Natural killer cell (primary cell): ENCODE data around the gene CEP131. TPM values are rescaled to one million over a fixed set of nuclear protein-coding genes. Genes with fewer than 3 reads are reported as not detected.

Source experiments
- ATAC-seq, 3 donors: fragments of 150-1000 bp in 2 of 3; fragments of 200-7000 bp in 1 of 3; cut with Tn5 transposase; 1 replicate in 1 of 3; 2 replicates in 2 of 3; pipeline ENCODE4 v1.10.0; 2021; ENCODE audit warnings: mild to moderate bottlenecking in 2 of 3, moderate library complexity in 2 of 3
- DNase-seq, 2 donors: peaks; one replicate each; pipeline versions ENCODE4 v3.0.0 to v3.0.0-alpha.2; 2013 to 2021; ENCODE audit warnings: mixed read lengths in 1 of 2
- H3K27ac ChIP-seq: one replicate; pipeline ENCODE4 v1.5.1; 2013; ENCODE audit warnings: mild to moderate bottlenecking, low read length
- H3K27me3 ChIP-seq: one replicate; pipeline ENCODE4 v1.6.1; 2013; ENCODE audit warnings: low read length; ENCODE audit not compliant: control insufficient read depth, insufficient read depth
- H3K36me3 ChIP-seq: one replicate; pipeline ENCODE4 v1.6.1; 2013; ENCODE audit warnings: low read length; ENCODE audit not compliant: control insufficient read depth, insufficient read depth
- H3K4me1 ChIP-seq: one replicate; pipeline ENCODE4 v1.6.1; 2013; ENCODE audit warnings: low read length; ENCODE audit not compliant: control insufficient read depth, insufficient read depth
- H3K4me3 ChIP-seq: one replicate; pipeline ENCODE4 v1.5.1; 2013; ENCODE audit warnings: low read length
- H3K9me3 ChIP-seq: one replicate; pipeline ENCODE4 v1.6.1; 2013; ENCODE audit warnings: low read length; ENCODE audit not compliant: control insufficient read depth, insufficient read depth
- H3K27ac Mint-ChIP-seq, 2 donors: one replicate each; pipeline ENCODE4 v1.8.0; 2022; ENCODE audit warnings: mild to moderate bottlenecking in 2 of 2, mixed read lengths in 2 of 2, moderate library complexity in 1 of 2
- H3K27me3 Mint-ChIP-seq, 2 donors: one replicate each; pipeline ENCODE4 v1.8.0; 2022; ENCODE audit warnings: low read depth in 2 of 2, mixed read lengths in 2 of 2
- H3K36me3 Mint-ChIP-seq: one replicate; pipeline ENCODE4 v1.8.0; 2022; ENCODE audit warnings: mixed read lengths
- H3K4me1 Mint-ChIP-seq, 2 donors: one replicate each; pipeline ENCODE4 v1.8.0; 2022; ENCODE audit warnings: mixed read lengths in 2 of 2
- H3K4me3 Mint-ChIP-seq: one replicate; pipeline ENCODE4 v1.8.0; 2022; ENCODE audit warnings: mild to moderate bottlenecking, moderate library complexity, mixed read lengths
- H3K9me3 Mint-ChIP-seq, 2 donors: one replicate each; pipeline ENCODE4 v1.8.0; 2022; ENCODE audit warnings: mixed read lengths in 2 of 2
- CTCF ChIP-seq: fragments of 200-600 bp; IDR thresholded peaks from one replicate; pipeline ENCODE4 v1.8.0; 2022; ENCODE audit warnings: antibody characterized with exemption
- WGBS: methylation state at CpG from one replicate; pipeline ENCODE4 v1.1.7; 2013; ENCODE audit warnings: missing lambda C conversion rate; ENCODE audit not compliant: insufficient coverage; 5-methylcytosine and 5-hydroxymethylcytosine counted together
- intact Hi-C: fragments of 100-400 bp; cut with micrococcal nuclease; formaldehyde crosslinking; loops from one replicate; pipeline ENCODE4 v1.14.2; 2022
- total RNA-seq, 4 donors: library from RNA; stranded (reverse); fragments of 120-200 nt in 1 of 4; gene quantifications; one replicate each; pipeline versions ENCODE4 v1.2.3 to v1.2.4, GENCODE V29; 2013 to 2022

CEP131 gene
- total RNA-seq, 3 donors from 2014 or later (not counting 1 experiment from before 2014, with no cell fraction given): 9.9 to 11.4 (median 10.0) TPM

- no peaks in the 10 kb centered on the region for H3K27me3 Mint-ChIP-seq
- WGBS: 95% methylated on average over 16 of the region's 18 CpGs
- no peaks in the 10 kb centered on the region for H3K9me3 ChIP-seq
- no peak overlapping the region for H3K27ac Mint-ChIP-seq
- H3K36me3 Mint-ChIP-seq: no peaks in the 10 kb centered on the region
- H3K4me3 ChIP-seq: no peak overlapping the region
- no peak overlapping the region for H3K4me3 Mint-ChIP-seq
- no peaks in the 10 kb centered on the region for H3K36me3 ChIP-seq
- H3K4me1 Mint-ChIP-seq: peaks cover 5 to 6% of the 10 kb centered on the region in 2 donors
- no peak for TF ChIP-seq CTCF
- no peaks in the 10 kb centered on the region for H3K27me3 ChIP-seq
- intact Hi-C loops: no loop called here
- no peaks in the 10 kb centered on the region for H3K9me3 Mint-ChIP-seq
- peaks cover 13% of the 10 kb centered on the region for H3K4me1 ChIP-seq
- DNase-seq (no peak), ATAC-seq (no peak)
- H3K27ac ChIP-seq: no peak overlapping the region
These were observed 5.3 kb downstream of the CEP131 start for GRCh38 chr17:81217491-81217890.

GRCh38 chr17:81213978-81214377 is 8.8 kb downstream of the CEP131 start:
- H3K27ac ChIP-seq: no peak overlapping the region
- DNase-seq: no peak
- peaks cover 0 to 6% of the 10 kb centered on the region in 2 donors for H3K4me1 Mint-ChIP-seq
- H3K36me3 Mint-ChIP-seq: no peaks in the 10 kb centered on the region
- no peak overlapping the region for H3K27ac Mint-ChIP-seq
- intact Hi-C loops: no loop called here
- H3K9me3 ChIP-seq: no peaks in the 10 kb centered on the region
- H3K4me1 ChIP-seq: no peaks in the 10 kb centered on the region
- H3K36me3 ChIP-seq: no peaks in the 10 kb centered on the region
- WGBS: 96% methylated on average over 8 of the region's 8 CpGs
- no peak overlapping the region for H3K4me3 ChIP-seq
- TF ChIP-seq CTCF: no peak
- ATAC-seq: no peak
- no peaks in the 10 kb centered on the region for H3K27me3 ChIP-seq
- H3K4me3 Mint-ChIP-seq: no peak overlapping the region
- no peaks in the 10 kb centered on the region for H3K27me3 Mint-ChIP-seq
- no peaks in the 10 kb centered on the region for H3K9me3 Mint-ChIP-seq

GRCh38 chr17:81212365-81212764 is 10.4 kb downstream of the CEP131 start:
- Mint-ChIP-seq H3K27ac (no peak overlapping the region), H3K27me3 (no peaks in the 10 kb centered on the region), H3K4me3 (no peak overlapping the region), H3K36me3 (no peaks in the 10 kb centered on the region), H3K4me1 (peaks cover 0 to 6% of the 10 kb centered on the region in 2 donors), H3K9me3 (no peaks in the 10 kb centered on the region)
- Histone ChIP-seq H3K4me3 (no peak overlapping the region), H3K27ac (no peak overlapping the region), H3K9me3 (no peaks in the 10 kb centered on the region), H3K4me1 (no peaks in the 10 kb centered on the region), H3K27me3 (no peaks in the 10 kb centered on the region), H3K36me3 (no peaks in the 10 kb centered on the region)
- DNase-seq: no peak
- no peak for ATAC-seq
- intact Hi-C loops: no loop called here
- WGBS: 85% methylated on average over 8 of the region's 9 CpGs
- no peak for TF ChIP-seq CTCF

GRCh38 chr17:81210868-81211267 is 11.9 kb downstream of the CEP131 start:
- H3K27me3 ChIP-seq: no peaks in the 10 kb centered on the region
- no peaks in the 10 kb centered on the region for H3K27me3 Mint-ChIP-seq
- H3K4me1 ChIP-seq: no peaks in the 10 kb centered on the region
- 58% methylated on average over 14 of the region's 14 CpGs for WGBS
- no peaks in the 10 kb centered on the region for H3K9me3 Mint-ChIP-seq
- no peak overlapping the region for H3K4me3 Mint-ChIP-seq
- no peaks in the 10 kb centered on the region for H3K36me3 Mint-ChIP-seq
- TF ChIP-seq CTCF: no peak
- no peaks in the 10 kb centered on the region for H3K4me1 Mint-ChIP-seq
- ATAC-seq: no peak
- H3K4me3 ChIP-seq: no peak overlapping the region
- intact Hi-C loops: no loop called here
- no peak overlapping the region for H3K27ac Mint-ChIP-seq
- H3K9me3 ChIP-seq: no peaks in the 10 kb centered on the region
- H3K27ac ChIP-seq: no peak overlapping the region
- no peaks in the 10 kb centered on the region for H3K36me3 ChIP-seq
- no peak for DNase-seq
